ENCODE measurements around the gene MVB12B.

- TF ChIP-seq CTCF (IDR thresholded peaks at IDR 0.05; ENCODE audit: insufficient read depth, low read length): no peak
- TF ChIP-seq, protein P1, sequence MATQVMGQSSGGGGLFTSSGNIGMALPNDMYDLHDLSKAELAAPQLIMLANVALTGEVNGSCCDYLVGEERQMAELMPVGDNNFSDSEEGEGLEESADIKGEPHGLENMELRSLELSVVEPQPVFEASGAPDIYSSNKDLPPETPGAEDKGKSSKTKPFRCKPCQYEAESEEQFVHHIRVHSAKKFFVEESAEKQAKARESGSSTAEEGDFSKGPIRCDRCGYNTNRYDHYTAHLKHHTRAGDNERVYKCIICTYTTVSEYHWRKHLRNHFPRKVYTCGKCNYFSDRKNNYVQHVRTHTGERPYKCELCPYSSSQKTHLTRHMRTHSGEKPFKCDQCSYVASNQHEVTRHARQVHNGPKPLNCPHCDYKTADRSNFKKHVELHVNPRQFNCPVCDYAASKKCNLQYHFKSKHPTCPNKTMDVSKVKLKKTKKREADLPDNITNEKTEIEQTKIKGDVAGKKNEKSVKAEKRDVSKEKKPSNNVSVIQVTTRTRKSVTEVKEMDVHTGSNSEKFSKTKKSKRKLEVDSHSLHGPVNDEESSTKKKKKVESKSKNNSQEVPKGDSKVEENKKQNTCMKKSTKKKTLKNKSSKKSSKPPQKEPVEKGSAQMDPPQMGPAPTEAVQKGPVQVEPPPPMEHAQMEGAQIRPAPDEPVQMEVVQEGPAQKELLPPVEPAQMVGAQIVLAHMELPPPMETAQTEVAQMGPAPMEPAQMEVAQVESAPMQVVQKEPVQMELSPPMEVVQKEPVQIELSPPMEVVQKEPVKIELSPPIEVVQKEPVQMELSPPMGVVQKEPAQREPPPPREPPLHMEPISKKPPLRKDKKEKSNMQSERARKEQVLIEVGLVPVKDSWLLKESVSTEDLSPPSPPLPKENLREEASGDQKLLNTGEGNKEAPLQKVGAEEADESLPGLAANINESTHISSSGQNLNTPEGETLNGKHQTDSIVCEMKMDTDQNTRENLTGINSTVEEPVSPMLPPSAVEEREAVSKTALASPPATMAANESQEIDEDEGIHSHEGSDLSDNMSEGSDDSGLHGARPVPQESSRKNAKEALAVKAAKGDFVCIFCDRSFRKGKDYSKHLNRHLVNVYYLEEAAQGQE (IDR thresholded peaks at IDR 0.05; ENCODE audit: insufficient replicate concordance, low read depth): no peak
- no peak for TF ChIP-seq GABPA (IDR thresholded peaks at IDR 0.05; ENCODE audit: low read depth)
- no peak for TF ChIP-seq POLR2AphosphoS5 (IDR thresholded peaks at IDR 0.05; ENCODE audit: low read depth)
Observed at GRCh38 chr9:126419475-126419874, 92.8 kb downstream of the MVB12B start.
